Adipose tissue (tissue), 3 donors: ENCODE results near the gene TRAPPC1. TPM values are rescaled to one million over a fixed set of nuclear protein-coding genes. Genes with fewer than 3 reads are reported as not detected.

Source experiments
- H3K27ac ChIP-seq: one replicate; pipeline ENCODE4 v1.5.1; 2013; ENCODE audit warnings: low read depth, low read length
- WGBS, 3 donors: extraction: QIAGEN DNeasy Blood & Tissue Kit; methylation state at CpG; one replicate each; pipeline ENCODE4 v1.1.7; 2013; 5-methylcytosine and 5-hydroxymethylcytosine counted together
- polyA plus RNA-seq, 3 donors: library from polyadenylated mRNA; stranded (reverse); fragments of 200-250 nt; gene quantifications; one replicate each; pipeline ENCODE4 v1.2.3, GENCODE V29; 2013
- donor health status: healthy with polysubstance abuse.
- donor health status: Bipolar disorder and iron deficiency.
- donor health status: healthy.

The TRAPPC1 gene
- polyA plus RNA-seq, 3 donors, result 51.1 to 132 (median 89.0) TPM

GRCh38 chr17:7945651-7946050 is 13.9 kb upstream of the TRAPPC1 start:
- H3K27ac ChIP-seq, result no peak overlapping the region
- WGBS, 3 donors, result 92 to 95% (median 93%) methylated on average over 7 of the region's 7 CpGs

GRCh38 chr17:7944326-7944725 is 12.6 kb upstream of the TRAPPC1 start:
- no peak overlapping the region for H3K27ac ChIP-seq
- 91 to 93% (median 93%) methylated on average over 9 of the region's 9 CpGs for WGBS, 3 donors

GRCh38 chr17:7943291-7943690 is 11.5 kb upstream of the TRAPPC1 start:
- H3K27ac ChIP-seq, result no peak overlapping the region
- WGBS, 3 donors, result 93 to 97% (median 94%) methylated on average over 13 of the region's 13 CpGs

GRCh38 chr17:7940743-7941142 is 9.0 kb upstream of the TRAPPC1 start:
- 93 to 95% (median 94%) methylated on average over 6 of the region's 6 CpGs for WGBS, 3 donors
- H3K27ac ChIP-seq, result no peak overlapping the region

- no peak overlapping the region for H3K27ac ChIP-seq
- WGBS, 3 donors, result 94 to 100% (median 96%) methylated on average over 4 of the region's 4 CpGs
Measured at GRCh38 chr17:7940034-7940433, 8.3 kb upstream of the TRAPPC1 start.

- no peak overlapping the region for H3K27ac ChIP-seq
Measured at GRCh38 chr17:7935859-7936258, 4.1 kb upstream of the TRAPPC1 start.

- WGBS, 3 donors, result 9 to 11% (median 10%) methylated on average over 16 of the region's 16 CpGs
- H3K27ac ChIP-seq, result no peak overlapping the region
Measured at GRCh38 chr17:7932949-7933348, 1.2 kb upstream of the TRAPPC1 start.

GRCh38 chr17:7932483-7932891 is 741 bp upstream of the TRAPPC1 start:
- WGBS, 3 donors, result 0 to 1% (median 0%) methylated on average over 17 of the region's 17 CpGs
- no peak overlapping the region for H3K27ac ChIP-seq

- H3K27ac ChIP-seq, result no peak overlapping the region
- WGBS, 3 donors, result 41 to 43% (median 42%) methylated on average over 20 of the region's 20 CpGs
Measured at GRCh38 chr17:7930841-7931631, 710 bp downstream of the TRAPPC1 start.

- H3K27ac ChIP-seq, result no peak within 1 kb of the TSS
- whole genome bisulfite sequencing, 3 donors, result 53 to 62% (median 57%) methylated on average over 44 to 67 of the region's 67 CpGs
Measured at GRCh38 chr17:7929158-7930023, 2.4 kb downstream of the TRAPPC1 start, which contains the start of gene KCNAB3. Gene KCNAB3, minus strand, starts transcription at chr17:7929856. Its CDS starts 421 bp downstream, at chr17:7929435.

- no peak overlapping the region for H3K27ac ChIP-seq
- WGBS, 3 donors, result 82 to 91% (median 89%) methylated on average over 3 of the region's 3 CpGs
Measured at GRCh38 chr17:7927596-7927995, 4.2 kb downstream of the TRAPPC1 start.

- H3K27ac ChIP-seq, result no peak overlapping the region
- WGBS, 3 donors, result 19 to 24% (median 20%) methylated on average over 37 to 45 of the region's 45 CpGs
Measured at GRCh38 chr17:7922845-7923628, 8.7 kb downstream of the TRAPPC1 start.

- WGBS, 3 donors, result 28 to 33% (median 31%) methylated on average over 16 of the region's 16 CpGs
- no peak overlapping the region for H3K27ac ChIP-seq
Measured at GRCh38 chr17:7922269-7922844, 9.4 kb downstream of the TRAPPC1 start.

- no peak overlapping the region for H3K27ac ChIP-seq
- 61 to 88% (median 68%) methylated on average over 2 of the region's 2 CpGs for WGBS, 3 donors
Measured at GRCh38 chr17:7916808-7917207, 14.9 kb downstream of the TRAPPC1 start.

- peak overlapping the region; percentile 23 for H3K27ac ChIP-seq
- 30 to 40% (median 38%) methylated on average over 14 to 15 of the region's 15 CpGs for WGBS, 3 donors
Measured at GRCh38 chr17:7916385-7916682, 15.4 kb downstream of the TRAPPC1 start.

GRCh38 chr17:7915611-7916384 is 15.9 kb downstream of the TRAPPC1 start, which contains the start of gene RNF227:
Gene RNF227, minus strand, starts transcription at chr17:7916289. Its CDS starts 94 bp downstream, at chr17:7916195.
- peak within 1 kb of the TSS; percentile 39 for H3K27ac ChIP-seq
- 0 to 1% (median 0%) methylated on average over 95 to 100 of the region's 100 CpGs for WGBS, 3 donors

GRCh38 chr17:7915179-7915610 is 16.6 kb downstream of the TRAPPC1 start:
- peak overlapping the region; percentile 39 for H3K27ac ChIP-seq
- 2 to 3% (median 3%) methylated on average over 15 of the region's 15 CpGs for WGBS, 3 donors
